Measurements from ENCODE around the gene NSUN6.
"Not testable (repeated sequence)": the region's sequence is repeated elsewhere in the genome, so short reads cannot be mapped to it uniquely, and the experiment has no call there.

The NSUN6 gene

DNA sequence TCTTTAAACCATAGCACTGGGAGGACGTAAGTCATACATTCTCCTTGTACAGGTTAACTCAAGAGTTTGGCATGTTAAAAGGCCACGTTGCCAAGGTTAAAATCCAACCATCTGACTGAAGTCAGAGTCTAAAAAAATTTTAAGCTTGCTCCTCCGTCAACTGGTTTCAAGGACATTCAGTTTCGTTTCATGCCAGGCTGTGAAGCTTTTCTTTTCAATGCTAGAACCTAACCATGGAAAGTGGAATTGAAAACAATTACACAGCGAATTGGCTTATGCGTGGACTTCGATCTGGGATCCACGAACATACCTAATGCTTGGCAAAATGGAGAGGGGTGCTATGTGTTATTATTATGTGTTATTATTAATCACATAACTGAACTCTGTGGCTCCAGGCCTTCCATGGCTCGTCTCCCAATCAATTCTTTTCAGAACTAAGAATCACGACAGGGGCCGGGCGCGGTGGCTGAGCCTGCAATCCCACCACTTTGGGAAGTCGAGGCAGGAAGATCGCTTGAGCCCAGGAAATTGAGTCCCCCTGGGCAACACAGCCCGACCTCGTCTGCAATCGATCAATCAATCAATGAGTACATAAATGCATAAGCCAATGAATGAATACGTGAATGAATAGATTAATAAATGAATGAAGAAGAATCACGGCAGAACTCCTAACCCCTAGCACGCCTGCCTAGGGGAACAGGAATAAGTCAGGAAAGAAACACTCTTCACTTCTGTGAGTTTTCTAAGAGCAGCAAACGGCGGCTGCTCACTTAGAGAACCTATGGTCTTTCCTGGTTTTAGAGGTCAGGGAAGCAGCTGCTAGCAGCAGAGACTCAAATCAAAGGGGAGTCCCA, 7.1 kb upstream of the NSUN6 start:
- peak overlapping the region; percentile 96 for H3K27ac ChIP-seq (ENCODE audit: low read depth, low read length)
- no peaks in the 10 kb centered on the region for H3K36me3 ChIP-seq (ENCODE audit: insufficient read depth, low read length)
- H3K9me3 ChIP-seq (ENCODE audit: low read length): no peaks in the 10 kb centered on the region

GRCh38 chr10:18656724-18657123, 5.3 kb upstream of the NSUN6 start:
- H3K27me3 ChIP-seq (ENCODE audit: control insufficient read depth in 1 of 2, insufficient read depth in 2 of 2, low read length in 2 of 2): no peaks in the 10 kb centered on the region
- H3K9ac ChIP-seq (ENCODE audit: low read length): no peak overlapping the region
- H3K36me3 ChIP-seq (ENCODE audit: insufficient read depth, low read length): no peaks in the 10 kb centered on the region
- H3K27ac ChIP-seq (ENCODE audit: low read depth, low read length): no peak overlapping the region
- peaks cover 21% of the 10 kb centered on the region for H3K4me1 ChIP-seq (ENCODE audit: insufficient read depth, low read length)
- H3K9me3 ChIP-seq (ENCODE audit: low read length): no peaks in the 10 kb centered on the region
- H3K4me3 ChIP-seq (ENCODE audit: low read depth in 1 of 2, low read length in 2 of 2): no peak overlapping the region

More for the DNA sequence above, 7.1 kb upstream of the NSUN6 start:
- Histone ChIP-seq H3K27me3 (ENCODE audit: control insufficient read depth in 1 of 2, insufficient read depth in 2 of 2, low read length in 2 of 2) (no peaks in the 10 kb centered on the region), H3K9ac (ENCODE audit: low read length) (peak overlapping the region; percentile 93), H3K4me1 (ENCODE audit: insufficient read depth, low read length) (peaks cover 22% of the 10 kb centered on the region), H3K4me3 (ENCODE audit: low read depth in 1 of 2, low read length in 2 of 2) (peak overlapping the region; percentile 94 to 100)

- Histone ChIP-seq H3K4me1 (ENCODE audit: insufficient read depth, low read length) (peaks cover 23% of the 10 kb centered on the region), H3K27me3 (ENCODE audit: control insufficient read depth in 1 of 2, insufficient read depth in 2 of 2, low read length in 2 of 2) (no peaks in the 10 kb centered on the region), H3K9me3 (ENCODE audit: low read length) (no peaks in the 10 kb centered on the region), H3K4me3 (ENCODE audit: low read depth in 1 of 2, low read length in 2 of 2) (no peak overlapping the region), H3K9ac (ENCODE audit: low read length) (no peak overlapping the region), H3K36me3 (ENCODE audit: insufficient read depth, low read length) (peaks cover 2% of the 10 kb centered on the region), H3K27ac (ENCODE audit: low read depth, low read length) (no peak overlapping the region)
Observed at GRCh38 chr10:18653112-18653511, 1.7 kb upstream of the NSUN6 start.

GRCh38 chr10:18650404-18650997, 886 bp downstream of the NSUN6 start:
- H3K36me3 ChIP-seq (ENCODE audit: insufficient read depth, low read length): peaks cover 8% of the 10 kb centered on the region
- H3K4me3 ChIP-seq (ENCODE audit: low read depth in 1 of 2, low read length in 2 of 2): peak overlapping the region; percentile 81 to 96
- no peak overlapping the region for H3K27ac ChIP-seq (ENCODE audit: low read depth, low read length)
- peak overlapping the region; percentile 80 for H3K9ac ChIP-seq (ENCODE audit: low read length)
- H3K4me1 ChIP-seq (ENCODE audit: insufficient read depth, low read length): peaks cover 20% of the 10 kb centered on the region
- H3K27me3 ChIP-seq (ENCODE audit: control insufficient read depth in 1 of 2, insufficient read depth in 2 of 2, low read length in 2 of 2): no peaks in the 10 kb centered on the region
- no peaks in the 10 kb centered on the region for H3K9me3 ChIP-seq (ENCODE audit: low read length)

DNA sequence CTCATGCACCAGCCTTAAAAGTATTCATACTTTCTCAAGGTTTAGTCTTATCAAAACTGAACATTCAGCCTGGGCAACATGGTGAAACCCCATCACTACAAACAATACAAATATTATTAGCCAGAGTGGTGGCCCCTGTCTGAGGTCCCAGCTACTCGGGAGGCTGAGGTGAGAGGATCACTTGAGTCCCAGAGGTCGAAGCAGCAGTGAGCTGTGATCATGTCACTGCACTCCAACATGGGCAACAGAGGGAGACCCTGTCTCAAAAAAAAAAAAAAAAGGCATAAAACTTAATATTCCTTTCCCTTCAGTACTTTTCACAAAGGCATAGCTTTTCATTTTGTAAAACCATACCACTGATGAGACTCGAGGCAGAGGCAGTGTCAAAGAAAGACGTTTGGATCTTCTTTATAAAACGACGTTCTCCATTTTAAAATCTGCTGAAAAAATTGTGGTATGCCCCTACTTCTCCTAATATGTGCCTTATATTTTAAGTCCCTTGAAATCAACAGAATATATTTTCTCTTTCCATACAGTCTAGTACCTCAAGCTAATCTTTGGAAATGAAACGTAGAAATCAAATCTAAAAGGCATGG, 1.9 kb downstream of the NSUN6 start:
- Histone ChIP-seq H3K36me3 (ENCODE audit: insufficient read depth, low read length) (peaks cover 8% of the 10 kb centered on the region), H3K27me3 (ENCODE audit: control insufficient read depth in 1 of 2, insufficient read depth in 2 of 2, low read length in 2 of 2) (no peaks in the 10 kb centered on the region), H3K9me3 (ENCODE audit: low read length) (no peaks in the 10 kb centered on the region), H3K4me3 (ENCODE audit: low read depth in 1 of 2, low read length in 2 of 2) (no peak overlapping the region), H3K27ac (ENCODE audit: low read depth, low read length) (no peak overlapping the region), H3K4me1 (ENCODE audit: insufficient read depth, low read length) (peaks cover 20% of the 10 kb centered on the region), H3K9ac (ENCODE audit: low read length) (no peak overlapping the region)

- H3K4me3 ChIP-seq (ENCODE audit: low read depth in 1 of 2, low read length in 2 of 2): no peak overlapping the region
- H3K9me3 ChIP-seq (ENCODE audit: low read length): no peaks in the 10 kb centered on the region
- no peak overlapping the region for H3K9ac ChIP-seq (ENCODE audit: low read length)
- no peaks in the 10 kb centered on the region for H3K27me3 ChIP-seq (ENCODE audit: control insufficient read depth in 1 of 2, insufficient read depth in 2 of 2, low read length in 2 of 2)
- peaks cover 20% of the 10 kb centered on the region for H3K4me1 ChIP-seq (ENCODE audit: insufficient read depth, low read length)
- no peak overlapping the region for H3K27ac ChIP-seq (ENCODE audit: low read depth, low read length)
- H3K36me3 ChIP-seq (ENCODE audit: insufficient read depth, low read length): peaks cover 8% of the 10 kb centered on the region
Observed at GRCh38 chr10:18647945-18648344, 3.4 kb downstream of the NSUN6 start.

GRCh38 chr10:18647151-18647550, 4.2 kb downstream of the NSUN6 start:
- Histone ChIP-seq H3K4me3 (ENCODE audit: low read depth in 1 of 2, low read length in 2 of 2) (no peak overlapping the region), H3K36me3 (ENCODE audit: insufficient read depth, low read length) (peaks cover 8% of the 10 kb centered on the region), H3K4me1 (ENCODE audit: insufficient read depth, low read length) (peaks cover 20% of the 10 kb centered on the region), H3K9ac (ENCODE audit: low read length) (no peak overlapping the region), H3K27me3 (ENCODE audit: control insufficient read depth in 1 of 2, insufficient read depth in 2 of 2, low read length in 2 of 2) (no peaks in the 10 kb centered on the region), H3K9me3 (ENCODE audit: low read length) (no peaks in the 10 kb centered on the region), H3K27ac (ENCODE audit: low read depth, low read length) (no peak overlapping the region)

DNA sequence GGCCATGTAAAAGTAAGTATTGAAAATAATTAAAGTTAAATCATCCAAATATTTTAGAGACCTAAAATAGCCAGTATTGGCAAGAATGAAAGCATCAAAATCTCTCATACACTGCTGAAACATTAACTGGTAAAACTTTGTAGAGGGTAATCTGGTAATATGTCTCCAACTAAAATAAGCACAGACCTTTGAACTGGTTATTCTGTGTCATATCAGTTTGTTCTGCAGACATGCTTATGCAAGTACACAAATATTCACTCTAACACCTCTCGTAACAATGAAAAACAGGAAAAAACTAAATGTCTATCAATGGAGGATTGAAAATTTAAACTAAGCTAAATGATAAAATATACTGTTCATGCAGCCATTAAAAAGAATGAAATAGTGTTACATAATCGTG, 11.7 kb downstream of the NSUN6 start:
- H3K27ac ChIP-seq (ENCODE audit: low read depth, low read length); H3K9ac ChIP-seq (ENCODE audit: low read length): not testable (repeated sequence)

DNA sequence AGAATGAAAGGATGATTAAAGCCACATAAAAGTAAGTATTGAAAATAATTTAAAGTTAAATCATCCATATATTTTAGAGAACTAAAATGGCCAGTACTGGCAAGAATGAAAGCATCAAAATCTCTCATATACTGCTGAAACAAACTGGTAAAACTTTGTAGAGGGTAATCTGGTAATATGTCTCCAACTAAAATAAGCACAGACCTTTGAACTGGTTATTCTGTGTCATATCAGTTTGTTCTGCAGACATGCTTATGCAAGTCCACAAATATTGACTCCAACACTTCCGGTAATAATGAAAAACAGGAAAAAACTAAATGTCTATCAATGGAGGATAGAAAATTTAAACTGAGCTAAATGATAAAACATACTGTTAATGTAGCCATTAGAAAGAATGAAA, 14.0 kb downstream of the NSUN6 start:
- H3K9me3 ChIP-seq (ENCODE audit: low read length); H3K27me3 ChIP-seq (ENCODE audit: control insufficient read depth in 1 of 2, insufficient read depth in 2 of 2, low read length in 2 of 2); H3K4me3 ChIP-seq (ENCODE audit: low read depth in 1 of 2, low read length in 2 of 2); H3K9ac ChIP-seq (ENCODE audit: low read length); H3K27ac ChIP-seq (ENCODE audit: low read depth, low read length); H3K4me1 ChIP-seq (ENCODE audit: insufficient read depth, low read length); H3K36me3 ChIP-seq (ENCODE audit: insufficient read depth, low read length): not testable (repeated sequence)

More for the DNA sequence above, 11.7 kb downstream of the NSUN6 start:
- not testable (repeated sequence) for H3K4me1 ChIP-seq (ENCODE audit: insufficient read depth, low read length); H3K36me3 ChIP-seq (ENCODE audit: insufficient read depth, low read length); H3K9me3 ChIP-seq (ENCODE audit: low read length); H3K27me3 ChIP-seq (ENCODE audit: control insufficient read depth in 1 of 2, insufficient read depth in 2 of 2, low read length in 2 of 2); H3K4me3 ChIP-seq (ENCODE audit: low read depth in 1 of 2, low read length in 2 of 2)

- H3K36me3 ChIP-seq (ENCODE audit: insufficient read depth, low read length): no peaks in the 10 kb centered on the region
- no peaks in the 10 kb centered on the region for H3K27me3 ChIP-seq (ENCODE audit: control insufficient read depth in 1 of 2, insufficient read depth in 2 of 2, low read length in 2 of 2)
- no peak overlapping the region for H3K4me3 ChIP-seq (ENCODE audit: low read depth in 1 of 2, low read length in 2 of 2)
- no peak overlapping the region for H3K9ac ChIP-seq (ENCODE audit: low read length)
- H3K9me3 ChIP-seq (ENCODE audit: low read length): no peaks in the 10 kb centered on the region
- no peaks in the 10 kb centered on the region for H3K4me1 ChIP-seq (ENCODE audit: insufficient read depth, low read length)
- H3K27ac ChIP-seq (ENCODE audit: low read depth, low read length): no peak overlapping the region
Observed at GRCh38 chr10:18635995-18636394, 15.4 kb downstream of the NSUN6 start.

GRCh38 chr10:18632500-18632899, 18.9 kb downstream of the NSUN6 start:
- H3K4me1 ChIP-seq (ENCODE audit: insufficient read depth, low read length); H3K27ac ChIP-seq (ENCODE audit: low read depth, low read length); H3K9ac ChIP-seq (ENCODE audit: low read length); H3K4me3 ChIP-seq (ENCODE audit: low read depth in 1 of 2, low read length in 2 of 2); H3K36me3 ChIP-seq (ENCODE audit: insufficient read depth, low read length); H3K27me3 ChIP-seq (ENCODE audit: control insufficient read depth in 1 of 2, insufficient read depth in 2 of 2, low read length in 2 of 2); H3K9me3 ChIP-seq (ENCODE audit: low read length): not testable (repeated sequence)

Measured in muscle layer of colon (tissue), 2 donors.